ENCODE measurements around the gene DXO.
"Not testable (repeated sequence)": the region's sequence is repeated elsewhere in the genome, so short reads cannot be mapped to it uniquely, and the experiment has no call there.

Gene DXO

GRCh38 chr6:32002546-32003268 is 30.8 kb upstream of the DXO start:
- H3K36me3 Mint-ChIP-seq; H3K27ac Mint-ChIP-seq; H3K4me1 Mint-ChIP-seq; H3K9me3 Mint-ChIP-seq; DNase-seq; ATAC-seq (replicated peaks); H3K27me3 Mint-ChIP-seq; H3K4me3 Mint-ChIP-seq: not testable (repeated sequence)

GRCh38 chr6:31996385-31996784 is 24.4 kb upstream of the DXO start:
- H3K27me3 Mint-ChIP-seq; H3K4me1 Mint-ChIP-seq; H3K9me3 Mint-ChIP-seq; DNase-seq; H3K27ac Mint-ChIP-seq; H3K36me3 Mint-ChIP-seq; ATAC-seq (replicated peaks); H3K4me3 Mint-ChIP-seq: not testable (repeated sequence)

GRCh38 chr6:31994421-31994820 is 22.5 kb upstream of the DXO start:
- not testable (repeated sequence) for H3K4me3 Mint-ChIP-seq; DNase-seq; H3K27ac Mint-ChIP-seq; H3K4me1 Mint-ChIP-seq; H3K27me3 Mint-ChIP-seq; ATAC-seq (replicated peaks); H3K36me3 Mint-ChIP-seq; H3K9me3 Mint-ChIP-seq

GRCh38 chr6:31989363-31989762 is 17.4 kb upstream of the DXO start:
- DNase-seq; H3K4me3 Mint-ChIP-seq; H3K27me3 Mint-ChIP-seq; H3K36me3 Mint-ChIP-seq; H3K4me1 Mint-ChIP-seq; H3K27ac Mint-ChIP-seq; H3K9me3 Mint-ChIP-seq; ATAC-seq (replicated peaks): not testable (repeated sequence)

GRCh38 chr6:31981744-31982143 is 9.8 kb upstream of the DXO start, which contains the start of gene C4A:
TSS of gene C4A (plus strand) at chr6:31982057. CDS start at chr6:31982108, 51 bp downstream.
- not testable (repeated sequence) for ATAC-seq (replicated peaks); DNase-seq; H3K9me3 Mint-ChIP-seq; H3K4me3 Mint-ChIP-seq; H3K27ac Mint-ChIP-seq; H3K4me1 Mint-ChIP-seq; H3K27me3 Mint-ChIP-seq
- peaks cover 2 to 16% of the 10 kb centered on the region in 2 donors for H3K36me3 Mint-ChIP-seq

- not testable (repeated sequence) for H3K4me3 Mint-ChIP-seq
Observed at GRCh38 chr6:31980998-31981397, 9.1 kb upstream of the DXO start.

GRCh38 chr6:31980195-31980876 is 8.4 kb upstream of the DXO start:
- not testable (repeated sequence) for H3K27ac Mint-ChIP-seq; ATAC-seq (replicated peaks); H3K9me3 Mint-ChIP-seq; H3K27me3 Mint-ChIP-seq; DNase-seq; H3K4me1 Mint-ChIP-seq; H3K4me3 Mint-ChIP-seq
- peaks cover 6 to 21% of the 10 kb centered on the region in 2 donors for H3K36me3 Mint-ChIP-seq

More at GRCh38 chr6:31980998-31981397, 9.1 kb upstream of the DXO start:
- H3K27ac Mint-ChIP-seq; H3K27me3 Mint-ChIP-seq; ATAC-seq (replicated peaks); H3K9me3 Mint-ChIP-seq; H3K4me1 Mint-ChIP-seq; DNase-seq: not testable (repeated sequence)
- H3K36me3 Mint-ChIP-seq = peaks cover 2 to 17% of the 10 kb centered on the region in 2 donors

- Mint-ChIP-seq H3K36me3 (peaks cover 8 to 22% of the 10 kb centered on the region in 2 donors), H3K4me1 (peaks cover 0 to 6% of the 10 kb centered on the region in 2 donors), H3K9me3 (no peaks in the 10 kb centered on the region), H3K4me3 (no peak overlapping the region), H3K27me3 (no peaks in the 10 kb centered on the region), H3K27ac (no peak overlapping the region)
- DNase-seq = no peak
- ATAC-seq (replicated peaks) = no peak
Observed at GRCh38 chr6:31979238-31979898, 7.4 kb upstream of the DXO start.

GRCh38 chr6:31978831-31979230 is 6.9 kb upstream of the DXO start:
- Mint-ChIP-seq H3K27ac (no peak overlapping the region), H3K4me1 (peaks cover 0 to 11% of the 10 kb centered on the region in 2 donors), H3K4me3 (no peak overlapping the region), H3K9me3 (no peaks in the 10 kb centered on the region), H3K27me3 (no peaks in the 10 kb centered on the region), H3K36me3 (peaks cover 8 to 26% of the 10 kb centered on the region in 2 donors)
- ATAC-seq (replicated peaks) = no peak
- no peak for DNase-seq

GRCh38 chr6:31977816-31978431 is 6.0 kb upstream of the DXO start:
- H3K27ac Mint-ChIP-seq = no peak overlapping the region
- ATAC-seq (replicated peaks) (no peak), DNase-seq (no peak)
- H3K27me3 Mint-ChIP-seq = no peaks in the 10 kb centered on the region
- peaks cover 8 to 30% of the 10 kb centered on the region in 2 donors for H3K36me3 Mint-ChIP-seq
- H3K4me3 Mint-ChIP-seq = no peak overlapping the region
- H3K9me3 Mint-ChIP-seq = no peaks in the 10 kb centered on the region
- H3K4me1 Mint-ChIP-seq = peaks cover 5 to 20% of the 10 kb centered on the region in 2 donors

- not testable (repeated sequence) for DNase-seq; H3K27me3 Mint-ChIP-seq; H3K9me3 Mint-ChIP-seq; ATAC-seq (replicated peaks); H3K4me3 Mint-ChIP-seq; H3K27ac Mint-ChIP-seq
- peaks cover 9 to 30% of the 10 kb centered on the region in 2 donors for H3K36me3 Mint-ChIP-seq
- H3K4me1 Mint-ChIP-seq = peaks cover 10 to 36% of the 10 kb centered on the region in 2 donors
Observed at GRCh38 chr6:31976065-31976464, 4.1 kb upstream of the DXO start.

- Mint-ChIP-seq H3K4me1 (peaks cover 26 to 54% of the 10 kb centered on the region in 2 donors), H3K4me3 (peak overlapping the region; percentile 95 to 98), H3K27me3 (no peaks in the 10 kb centered on the region), H3K36me3 (peaks cover 25 to 37% of the 10 kb centered on the region in 2 donors), H3K27ac (peak overlapping the region; percentile 99), H3K9me3 (no peaks in the 10 kb centered on the region)
- no peak for DNase-seq
- no peak for ATAC-seq (replicated peaks)
Observed at GRCh38 chr6:31972709-31973350, 892 bp upstream of the DXO start.

- peak overlapping the region; percentile 99 for H3K27ac Mint-ChIP-seq
- H3K4me1 Mint-ChIP-seq = peaks cover 31 to 66% of the 10 kb centered on the region in 2 donors
- no peaks in the 10 kb centered on the region for H3K9me3 Mint-ChIP-seq
- peak overlapping the region; percentile 95 to 98 for H3K4me3 Mint-ChIP-seq
- DNase-seq (no peak), ATAC-seq (replicated peaks) (peak in 1 of 2 donors; percentile 6)
- H3K36me3 Mint-ChIP-seq = peaks cover 38 to 46% of the 10 kb centered on the region in 2 donors
- no peaks in the 10 kb centered on the region for H3K27me3 Mint-ChIP-seq
Observed at GRCh38 chr6:31971279-31971992, 502 bp downstream of the DXO start.

All from stimulated activated naive B cell treated with anti-CD40 and anti-IgM and Interleukin-4, amounts not matched to agents 10 μg/mL and 1 μg/mL and 100 μg/mL, for 72 hours (primary cell).